H1 (cell line): ENCODE data around the gene ZNF512B. TPM values are rescaled to one million over a fixed set of nuclear protein-coding genes. Genes with fewer than 3 reads are reported as not detected.

Experiments
- BCL11A ChIP-seq, 2 experiments: IDR thresholded peaks; one replicate each; pipeline ENCODE4 v1.6.1; 2011; ENCODE audit warnings: low read depth in 2 of 2, low read length in 2 of 2, mild to moderate bottlenecking in 2 of 2
- HDAC6 ChIP-seq: IDR thresholded peaks from one replicate; pipeline ENCODE4 v1.7.1; 2012; ENCODE audit warnings: low read depth, mild to moderate bottlenecking, inconsistent platforms, low read length, moderate library complexity
- NRF1 ChIP-seq: IDR thresholded peaks from 2 replicates; pipeline ENCODE4 v1.6.1; 2011; ENCODE audit warnings: mild to moderate bottlenecking, low read depth, low read length, improper control_type of control experiment
- POLR2A ChIP-seq, 2 experiments: IDR thresholded peaks; 1 replicate in 1 of 2; 2 replicates in 1 of 2; pipeline ENCODE4 v1.6.1; 2011; ENCODE audit warnings: low read depth in 2 of 2, low read length in 2 of 2, mild to moderate bottlenecking in 2 of 2; ENCODE audit errors: control extremely low read depth in 1 of 2
- RFX5 ChIP-seq: IDR thresholded peaks from 2 replicates; pipeline ENCODE4 v1.6.1; 2011; ENCODE audit warnings: low read depth, low read length, improper control_type of control experiment, borderline replicate concordance
- polyA plus RNA-seq, 7 experiments: library from polyadenylated mRNA; depleted of rRNA in 3 of 7; stranded (reverse) in 5 of 7; unstranded in 2 of 7; fragments of >200 nt in 5 of 7; fragments of 200-250 nt in 2 of 7; gene quantifications; 1 replicate in 5 of 7; 2 replicates in 1 of 7; 4 replicates in 1 of 7; pipeline versions ENCODE4 v1.2.1 to v1.2.3, GENCODE V29; 2011 to 2013; ENCODE audit warnings: missing spikeins in 2 of 7, mixed read lengths in 2 of 7
- total RNA-seq: library from RNA; stranded (reverse); fragmentation: NEBNext Ultra II Directional; extraction: Animal tissue kit (Norgen Biotek cat#: 25700); gene quantifications from 2 replicates; pipeline ENCODE4 v1.2.1, GENCODE V29; 2021

ZNF512B gene
- total and polyA plus RNA-seq, 2 of the 8 experiments (the other 6 are each of a cell fraction or from before 2014, with no cell fraction given) = 7.3 to 26.6 TPM

DNA sequence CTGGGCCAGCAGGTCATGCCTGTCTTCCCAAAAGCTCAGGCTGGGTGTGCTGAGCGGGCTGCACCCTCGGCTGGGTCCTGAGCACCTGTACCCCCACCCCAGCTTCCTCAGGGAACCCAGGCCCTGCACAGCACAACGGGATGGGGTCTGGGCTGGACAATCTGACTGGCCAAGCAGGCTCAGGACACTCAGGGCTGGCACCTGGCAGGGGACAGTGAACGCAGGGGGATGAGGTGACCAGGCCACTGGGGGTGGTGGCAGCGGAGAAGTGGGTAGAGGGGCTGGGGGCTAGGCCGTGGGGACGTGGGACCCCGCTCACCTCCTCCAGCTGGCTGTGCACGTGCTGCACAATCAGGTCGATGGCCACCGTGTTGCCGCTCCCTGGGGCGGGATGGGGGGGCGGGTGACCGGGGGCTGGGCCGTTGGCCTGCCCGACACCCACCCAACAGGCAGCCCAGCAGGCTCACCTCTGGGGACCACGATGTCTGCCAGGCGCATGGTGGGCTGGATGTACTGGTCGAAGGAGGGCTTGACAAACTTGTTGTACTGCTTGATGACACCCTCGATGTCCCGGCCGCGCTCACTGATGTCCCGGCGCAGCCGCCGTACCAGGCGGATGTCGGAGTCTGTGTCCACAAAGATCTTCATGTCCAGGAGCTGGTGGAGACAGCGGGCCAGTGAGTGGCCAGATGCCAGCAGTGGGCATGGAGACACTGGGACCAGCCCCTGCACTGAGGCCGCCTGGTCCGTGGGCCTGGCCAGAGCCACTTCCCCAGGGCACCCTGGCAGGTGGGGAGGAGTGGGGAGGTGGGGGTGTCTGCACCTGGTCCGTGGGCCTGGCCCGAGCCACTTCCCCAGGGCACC, 25.4 kb downstream of the ZNF512B start (continued):
- TF ChIP-seq POLR2A (IDR thresholded peaks at IDR 0.05; ENCODE audit: control extremely low read depth in 1 of 2, low read depth in 2 of 2, low read length in 2 of 2) (no peak), RFX5 (no peak), HDAC6 (no peak), NRF1 (no peak), BCL11A (IDR thresholded peaks at IDR 0.05; ENCODE audit: low read depth in 2 of 2, low read length in 2 of 2) (no peak)
